Measurements from ENCODE around the gene YTHDF2.

Gene YTHDF2

DNA sequence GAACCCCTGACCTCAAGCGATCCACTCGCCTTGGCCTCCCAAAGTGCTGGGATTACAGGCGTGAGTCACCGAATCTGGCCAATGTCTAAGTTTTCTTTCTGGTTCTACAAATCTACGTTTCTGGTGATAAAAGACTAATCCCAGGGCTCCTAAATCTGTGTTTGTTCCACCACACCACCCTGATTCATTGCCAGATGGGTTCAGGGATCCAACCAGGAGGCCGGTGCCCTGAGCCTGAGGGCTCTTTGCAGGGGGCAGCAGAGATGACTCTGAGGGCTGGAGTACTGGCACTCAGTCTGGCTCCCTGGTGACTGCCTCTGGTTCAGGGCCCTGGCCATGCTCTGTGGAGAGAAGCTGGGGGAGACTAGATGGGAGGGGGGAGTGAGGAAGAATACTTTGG, 64.7 kb downstream of the YTHDF2 start:
- no peak for DNase-seq (ENCODE audit: low spot score)

- no peak for DNase-seq (ENCODE audit: low spot score)
Measured at GRCh38 chr1:28803051-28803450, 66.3 kb downstream of the YTHDF2 start.

- no peak for DNase-seq (ENCODE audit: low spot score)
Measured at GRCh38 chr1:28803662-28804061, 66.9 kb downstream of the YTHDF2 start.

DNA sequence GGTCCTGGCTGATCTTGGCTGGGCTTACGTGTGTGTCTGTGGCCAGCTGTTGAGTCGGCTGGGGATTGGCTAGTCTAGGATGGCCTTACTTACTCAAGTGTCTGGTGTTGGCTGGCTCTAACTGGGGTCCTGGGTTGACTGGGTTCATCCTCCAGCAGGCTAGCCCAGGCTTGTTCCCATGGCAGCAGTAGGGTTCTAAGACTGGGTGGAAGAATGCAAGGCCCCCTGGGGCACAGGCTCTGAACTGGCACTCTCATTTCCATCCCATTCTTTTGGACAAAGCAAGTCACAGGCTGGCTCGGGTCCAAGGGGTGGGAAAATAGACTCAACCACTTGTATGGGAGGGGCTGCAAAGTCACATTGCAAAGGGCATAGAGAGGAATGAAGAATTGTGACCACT, 67.3 kb downstream of the YTHDF2 start:
- DNase-seq (ENCODE audit: low spot score), result peak; percentile 4

- no peak for DNase-seq (ENCODE audit: low spot score)
Measured at GRCh38 chr1:28807046-28807445, 70.3 kb downstream of the YTHDF2 start.

DNA sequence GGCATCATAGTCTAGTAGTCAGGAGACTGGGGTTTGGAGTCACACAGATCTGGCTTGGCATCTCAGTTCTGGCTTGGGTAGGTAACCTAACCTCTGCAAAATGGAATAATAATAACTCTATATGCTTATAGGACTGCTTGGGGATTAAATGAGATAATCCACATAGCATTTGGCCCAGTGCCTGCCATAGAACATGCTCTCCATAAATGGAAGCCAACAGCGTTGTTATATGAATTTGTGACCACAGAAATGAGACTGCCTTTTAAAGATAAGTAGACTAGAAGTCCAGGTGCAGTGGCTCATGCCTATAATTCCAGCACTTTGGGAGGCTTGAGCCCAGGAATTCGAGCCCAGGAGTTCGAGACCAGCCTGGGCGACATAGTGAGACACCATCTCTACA, 71.2 kb downstream of the YTHDF2 start:
- DNase-seq (ENCODE audit: low spot score), result no peak

DNA sequence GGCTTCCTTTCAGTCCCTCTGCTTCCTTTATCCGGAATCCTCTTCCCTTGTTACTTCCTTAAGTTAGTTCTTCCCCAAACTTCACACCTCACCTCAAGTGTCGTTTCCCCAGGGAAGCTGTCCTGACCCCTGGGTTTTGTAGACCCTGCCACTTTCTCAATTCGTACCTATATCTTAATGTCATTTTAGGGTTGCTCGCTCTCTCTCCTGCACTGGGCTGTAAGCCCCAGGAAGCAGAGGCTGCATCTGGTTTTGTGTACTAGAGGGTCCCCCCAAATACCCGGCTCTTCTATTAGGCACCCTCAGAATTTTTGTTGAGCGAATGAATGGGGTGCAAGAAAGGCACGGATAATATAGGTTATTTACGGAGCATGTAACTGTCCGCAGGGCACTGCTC, 74.6 kb downstream of the YTHDF2 start:
- no peak for DNase-seq (ENCODE audit: low spot score)

DNA sequence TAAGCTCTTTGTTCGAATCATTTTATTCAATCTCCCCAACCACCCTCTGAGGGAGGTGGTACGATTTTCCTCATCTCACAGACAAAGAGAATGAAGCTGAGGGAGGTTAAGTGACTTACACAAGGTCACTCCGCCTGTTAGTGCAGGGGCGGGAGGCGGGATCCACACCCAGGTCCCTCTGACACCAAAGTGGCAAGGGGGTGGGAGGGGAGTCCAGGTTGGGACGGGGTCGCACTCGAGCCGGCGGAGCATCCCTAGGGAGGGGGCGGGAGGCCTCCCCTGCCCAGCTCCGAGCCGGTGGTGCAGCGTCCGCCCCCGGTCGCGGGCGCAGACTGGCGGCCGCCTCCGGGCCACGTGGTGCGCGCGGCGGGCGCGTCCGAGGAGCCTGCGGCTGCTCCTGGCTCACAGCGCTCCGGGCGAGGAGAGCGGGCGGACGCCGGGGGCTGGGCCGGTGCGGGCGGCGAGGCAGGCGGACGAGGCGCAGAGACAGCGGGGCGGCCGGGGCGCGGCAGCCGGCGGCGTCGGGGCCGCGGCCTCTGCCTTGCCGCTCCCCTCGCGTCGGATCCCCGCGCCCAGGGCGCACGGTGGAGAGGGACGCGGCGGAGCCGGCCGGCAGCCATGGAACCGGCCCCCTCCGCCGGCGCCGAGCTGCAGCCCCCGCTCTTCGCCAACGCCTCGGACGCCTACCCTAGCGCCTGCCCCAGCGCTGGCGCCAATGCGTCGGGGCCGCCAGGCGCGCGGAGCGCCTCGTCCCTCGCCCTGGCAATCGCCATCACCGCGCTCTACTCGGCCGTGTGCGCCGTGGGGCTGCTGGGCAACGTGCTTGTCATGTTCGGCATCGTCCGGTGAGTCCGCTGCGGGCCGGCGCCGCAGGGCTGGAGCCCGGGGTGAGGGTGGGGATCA, 75.3 kb downstream of the YTHDF2 start, which contains the start of gene OPRD1:
OPRD1 (plus strand) TSS at position 405 of the 903 bp plus-strand sequence; CDS start at position 619, 214 bp downstream.
- peak; percentile 87 for DNase-seq (ENCODE audit: low spot score)

DNA sequence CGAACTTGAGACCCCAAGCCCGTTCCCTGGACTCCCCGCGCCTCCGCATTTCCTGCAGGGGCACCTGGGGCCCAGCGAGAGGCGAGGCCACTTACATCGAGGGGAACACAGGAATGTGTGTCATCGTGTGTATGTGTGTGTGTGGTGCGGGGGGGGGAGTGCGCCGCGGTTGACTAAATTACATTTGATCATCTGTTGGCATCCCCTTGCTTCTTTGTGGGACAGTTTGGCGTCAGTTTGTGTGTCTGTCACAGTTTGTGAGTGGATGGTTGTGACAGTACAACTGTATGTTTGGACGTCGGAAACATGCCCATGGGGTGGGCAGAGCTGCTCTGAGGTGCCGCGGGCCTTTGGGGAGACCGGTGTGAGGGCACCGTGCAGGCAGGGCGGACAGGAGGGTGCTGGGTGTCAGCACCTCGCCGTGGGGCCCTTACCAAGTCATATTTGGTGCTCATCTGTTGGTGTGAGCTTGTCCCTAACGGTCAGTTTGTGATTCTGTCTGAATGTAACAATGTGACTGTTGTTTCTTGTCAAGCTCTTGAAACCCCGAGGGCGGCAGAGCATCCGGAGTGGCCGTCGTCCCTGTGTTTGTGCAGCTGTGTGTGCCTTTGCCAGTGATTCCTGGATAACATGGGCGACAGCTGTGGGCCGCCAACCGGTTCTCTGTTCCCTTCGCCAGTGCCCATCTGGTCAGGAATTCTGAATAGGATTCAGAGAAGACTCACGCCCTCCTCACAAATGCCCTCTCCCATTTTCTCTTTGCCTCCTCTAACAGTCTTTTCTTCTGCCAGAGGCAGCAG, 76.1 kb downstream of the YTHDF2 start:
- no peak for DNase-seq (ENCODE audit: low spot score)

GRCh38 chr1:28813931-28814465, 77.3 kb downstream of the YTHDF2 start:
- no peak for DNase-seq (ENCODE audit: low spot score)

DNA sequence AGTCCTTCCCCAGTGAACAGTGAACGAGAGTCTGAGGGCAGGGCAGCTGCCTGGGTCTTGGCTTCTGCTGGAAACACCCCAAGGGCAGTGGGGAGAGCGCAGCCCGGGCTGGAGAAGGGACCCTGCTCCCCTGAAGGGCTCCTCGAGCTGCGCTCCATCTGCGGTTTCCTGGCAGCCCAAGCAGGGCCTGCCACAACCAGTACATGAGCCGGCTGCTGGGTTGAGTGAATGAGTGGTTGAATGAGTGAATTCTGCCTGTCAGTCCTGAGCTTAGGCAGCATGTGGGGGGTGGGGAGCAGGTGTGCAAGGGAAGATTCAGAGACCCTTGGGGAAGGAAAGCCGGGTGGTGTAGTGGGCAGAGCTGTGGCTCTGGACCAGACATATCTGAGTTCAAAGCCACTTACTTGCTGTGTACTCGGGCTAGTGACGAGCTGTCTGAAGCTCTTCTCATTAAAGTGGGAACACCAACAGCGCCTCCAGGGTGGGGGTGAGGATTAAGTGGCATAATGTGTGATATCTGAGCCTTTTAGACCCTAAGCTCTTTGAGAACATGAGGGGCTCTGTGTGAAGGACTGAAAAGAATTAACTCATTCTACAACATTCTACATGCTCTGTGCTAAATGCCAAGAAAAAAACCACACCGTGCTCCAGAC, 78.9 kb downstream of the YTHDF2 start:
- DNase-seq (ENCODE audit: low spot score), result no peak

DNA sequence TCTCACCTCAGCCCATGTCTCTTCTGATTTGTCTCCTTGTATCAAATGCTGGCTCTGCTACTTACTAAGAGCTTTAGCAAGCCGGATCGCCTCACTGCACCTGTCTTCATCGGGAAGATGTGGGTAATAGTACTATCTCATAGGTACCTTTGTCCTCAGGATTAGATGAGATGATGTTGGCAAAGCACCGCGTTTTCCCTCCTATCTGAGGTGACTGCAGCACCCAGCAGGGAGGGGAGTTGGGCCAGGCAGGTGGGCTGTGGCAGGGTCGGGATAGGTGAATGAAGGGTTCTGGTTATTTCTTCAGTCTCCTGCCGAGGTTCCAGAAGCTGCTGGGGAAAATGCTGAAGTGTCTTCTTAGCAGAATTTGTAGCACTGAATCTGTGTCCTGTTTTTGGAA, 80.4 kb downstream of the YTHDF2 start:
- no peak for DNase-seq (ENCODE audit: low spot score)

DNA sequence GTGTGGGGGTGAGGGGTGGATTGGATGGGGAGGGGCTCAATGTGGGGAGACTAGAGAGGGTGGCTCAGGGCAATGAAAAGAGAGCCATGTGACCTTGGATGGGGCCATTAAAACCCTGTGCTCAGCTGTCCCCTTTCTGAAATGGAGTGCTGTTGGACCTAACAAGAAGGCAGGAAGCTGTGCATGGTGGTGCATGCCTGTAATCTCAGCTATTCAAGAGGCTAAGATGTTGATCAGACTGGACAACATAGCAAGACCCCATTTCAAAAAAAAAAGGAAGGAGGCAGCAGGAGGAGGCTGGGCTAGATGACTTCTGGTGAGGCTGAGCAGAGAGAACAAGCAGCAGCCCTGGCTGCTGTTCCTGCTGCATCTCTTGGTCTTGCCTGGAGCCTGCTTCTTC, 82.3 kb downstream of the YTHDF2 start:
- DNase-seq (ENCODE audit: low spot score), result no peak

All from iPS-NIHi11 (cell line).